HG02852 (cell line): ENCODE data around the gene LZTS3.

Source experiments
- ATAC-seq: cut with Tn5 transposase; IDR thresholded peaks from one replicate; pipeline ENCODE4 v1.9.1; 2021; ENCODE audit warnings: mild to moderate bottlenecking, moderate library complexity; ENCODE audit not compliant: unreplicated experiment

The LZTS3 gene

DNA sequence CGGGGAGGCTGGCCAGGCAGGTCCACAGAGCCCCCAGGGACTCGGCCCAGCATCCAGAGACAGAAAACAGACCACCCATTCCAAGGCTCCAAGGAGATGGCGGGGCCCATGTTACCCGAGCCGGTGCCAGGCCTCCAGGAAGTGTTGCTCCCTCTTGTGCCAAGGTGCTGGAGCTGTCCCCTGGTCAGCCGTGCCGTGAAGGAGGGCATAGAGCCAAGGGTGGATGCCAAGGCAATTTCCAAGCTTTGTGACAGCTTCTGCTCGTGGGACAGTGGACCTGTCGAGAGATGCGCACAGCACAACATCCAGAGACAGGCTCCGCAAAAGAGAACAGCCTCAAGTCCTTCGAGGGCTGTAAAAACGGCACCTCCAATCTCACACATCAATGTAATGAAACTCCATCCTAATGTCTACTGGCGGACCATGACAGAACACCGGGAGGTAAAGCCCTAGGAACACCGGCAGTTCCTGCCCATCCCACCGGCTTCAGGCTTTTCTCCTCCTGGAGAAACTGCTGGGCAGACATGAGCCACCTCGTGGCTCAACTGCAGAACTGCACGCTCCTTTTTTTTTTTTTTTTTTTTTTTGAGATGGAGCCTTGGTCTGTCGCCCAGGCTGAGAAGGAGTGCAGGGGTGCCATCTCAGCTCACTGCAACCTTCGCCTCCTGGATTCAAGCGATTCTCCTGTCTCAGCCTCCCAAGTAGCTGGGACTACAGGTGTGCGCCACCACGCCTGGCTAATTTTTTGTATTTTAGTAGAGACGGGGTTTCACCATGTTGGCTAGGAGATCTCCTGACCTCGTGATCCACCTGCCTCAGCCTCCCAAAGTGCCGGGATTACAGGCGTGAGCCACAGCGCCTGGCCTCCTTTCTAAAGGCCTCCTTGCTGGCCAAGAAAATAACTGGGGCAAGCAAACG lies 57.9 kb downstream of the LZTS3 start:
- ATAC-seq: no peak
